SHP77 treated with DMSO at 0.1 percent for 48 hours (cell line): ENCODE results near the gene FMN2.

Experiments
- DNase-seq: peaks from one replicate; lab custom pipeline; 2025; lab: John Stamatoyannopoulos, UW

FMN2 gene

GRCh38 chr1:240098534-240098933 lies 6.9 kb downstream of the FMN2 start:
- no peak for DNase-seq

- DNase-seq, result no peak
Observed at GRCh38 chr1:240099329-240099728, 7.6 kb downstream of the FMN2 start.

GRCh38 chr1:240099748-240100147 lies 8.1 kb downstream of the FMN2 start:
- no peak for DNase-seq

- DNase-seq, result no peak
Observed at GRCh38 chr1:240100371-240100934, 8.8 kb downstream of the FMN2 start.

- DNase-seq, result no peak
Observed at GRCh38 chr1:240101306-240101705, 9.6 kb downstream of the FMN2 start.

- DNase-seq, result no peak
Observed at GRCh38 chr1:240101737-240102136, 10.1 kb downstream of the FMN2 start.

- DNase-seq, result no peak
Observed at GRCh38 chr1:240104672-240105071, 13.0 kb downstream of the FMN2 start.

GRCh38 chr1:240107058-240107684 lies 15.5 kb downstream of the FMN2 start:
- peak; percentile 16 for DNase-seq

- no peak for DNase-seq
Observed at GRCh38 chr1:240109130-240109529, 17.4 kb downstream of the FMN2 start.

GRCh38 chr1:240109920-240110636 lies 18.4 kb downstream of the FMN2 start:
- no peak for DNase-seq

- no peak for DNase-seq
Observed at GRCh38 chr1:240111558-240111957, 19.9 kb downstream of the FMN2 start.

- DNase-seq, result no peak
Observed at GRCh38 chr1:240114222-240114621, 22.5 kb downstream of the FMN2 start.

GRCh38 chr1:240115831-240116230 lies 24.1 kb downstream of the FMN2 start:
- DNase-seq, result no peak

- DNase-seq, result no peak
Observed at GRCh38 chr1:240116831-240117769, 25.4 kb downstream of the FMN2 start.

GRCh38 chr1:240117930-240118329 lies 26.2 kb downstream of the FMN2 start:
- DNase-seq, result no peak

GRCh38 chr1:240122639-240123613 lies 31.2 kb downstream of the FMN2 start:
- DNase-seq, result peak; percentile 90

GRCh38 chr1:240126821-240127220 lies 35.1 kb downstream of the FMN2 start:
- no peak for DNase-seq

- DNase-seq, result no peak
Observed at GRCh38 chr1:240128366-240128765, 36.7 kb downstream of the FMN2 start.

GRCh38 chr1:240134113-240134512 lies 42.4 kb downstream of the FMN2 start:
- DNase-seq, result no peak

- no peak for DNase-seq
Observed at GRCh38 chr1:240134596-240134995, 42.9 kb downstream of the FMN2 start.

GRCh38 chr1:240136402-240136801 lies 44.7 kb downstream of the FMN2 start:
- no peak for DNase-seq
